Activated T-cell treated with anti-CD3 and anti-CD28 coated beads, Interleukin-2, amount 50 U/mL, for 24 hours (primary cell): ENCODE results near the gene TMA7.
"Not testable (repeated sequence)": the region's sequence is repeated elsewhere in the genome, so short reads cannot be mapped to it uniquely, and the experiment has no call there.

Experiments used
- DNase-seq: peaks from one replicate; pipeline ENCODE4 v3.0.0-alpha.2; 2020
- H3K27ac Mint-ChIP-seq: 2 replicates; pipeline ENCODE4 v1.8.0; 2020; ENCODE audit warnings: mild to moderate bottlenecking, mixed read lengths
- H3K27me3 Mint-ChIP-seq: 2 replicates; pipeline ENCODE4 v1.8.0; 2020; ENCODE audit warnings: mixed read lengths
- H3K36me3 Mint-ChIP-seq: 2 replicates; pipeline ENCODE4 v1.8.0; 2020; ENCODE audit warnings: low read depth, mixed read lengths
- H3K4me1 Mint-ChIP-seq: 2 replicates; pipeline ENCODE4 v1.8.0; 2020; ENCODE audit warnings: low read depth, mixed read lengths
- H3K4me3 Mint-ChIP-seq: 2 replicates; pipeline ENCODE4 v1.8.0; 2020; ENCODE audit warnings: mild to moderate bottlenecking, moderate library complexity, mixed read lengths
- H3K9me3 Mint-ChIP-seq: 2 replicates; pipeline ENCODE4 v1.8.0; 2020; ENCODE audit warnings: mixed read lengths

TMA7 gene

DNA sequence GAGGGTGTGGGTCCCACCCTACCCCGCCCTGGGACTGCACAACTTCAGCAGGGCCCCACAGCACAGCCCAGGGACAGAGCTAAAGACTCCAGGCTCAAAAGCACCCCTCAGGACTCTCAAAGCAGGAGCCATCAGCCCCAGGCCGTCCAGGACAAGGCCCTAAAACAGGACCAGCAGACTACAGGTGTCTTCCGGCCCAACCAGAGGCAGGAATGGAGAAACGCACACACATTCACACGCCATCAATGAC lies 32.5 kb downstream of the TMA7 start:
- no peaks in the 10 kb centered on the region for H3K27me3 Mint-ChIP-seq
- peak overlapping the region; percentile 99 for H3K27ac Mint-ChIP-seq
- DNase-seq: no peak
- peak overlapping the region; percentile 86 for H3K4me3 Mint-ChIP-seq
- peaks cover 60% of the 10 kb centered on the region for H3K4me1 Mint-ChIP-seq
- no peaks in the 10 kb centered on the region for H3K9me3 Mint-ChIP-seq
- peaks cover 32% of the 10 kb centered on the region for H3K36me3 Mint-ChIP-seq

DNA sequence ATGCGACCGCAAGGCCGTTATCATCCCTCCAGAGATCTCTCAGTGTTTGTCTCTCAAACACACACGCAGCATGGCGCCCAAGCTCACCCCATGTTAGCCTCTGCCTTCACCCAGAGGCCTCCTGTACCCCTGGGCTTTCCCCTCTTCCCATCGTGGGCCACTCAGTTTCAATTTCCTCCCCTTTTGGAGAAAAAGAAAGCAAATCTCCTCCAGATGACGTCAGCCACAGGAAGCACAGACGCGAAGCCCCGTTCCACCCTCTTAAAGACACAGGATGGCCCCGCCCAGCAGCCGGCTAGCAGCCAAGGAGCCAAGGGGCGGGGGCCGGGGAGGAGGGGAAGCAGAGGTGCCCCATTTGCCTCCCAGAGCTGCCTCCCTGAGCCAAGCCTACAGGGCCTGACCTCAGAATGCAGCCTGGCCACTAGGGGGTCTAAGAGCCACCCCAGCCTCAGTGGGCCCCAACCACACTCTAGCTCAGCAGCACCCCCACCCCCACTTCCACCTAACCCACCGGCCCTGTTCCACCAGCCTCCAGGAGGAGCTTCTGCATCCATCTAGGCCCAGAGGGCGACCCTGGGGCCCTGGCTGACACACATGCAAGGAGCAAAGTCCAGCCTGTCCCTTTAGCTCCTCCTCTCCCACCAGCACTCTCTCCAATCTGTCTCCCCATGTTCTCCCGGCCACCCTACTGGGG lies 33.0 kb downstream of the TMA7 start:
- peaks cover 27% of the 10 kb centered on the region for H3K36me3 Mint-ChIP-seq
- no peaks in the 10 kb centered on the region for H3K9me3 Mint-ChIP-seq
- H3K4me1 Mint-ChIP-seq: peaks cover 60% of the 10 kb centered on the region
- H3K27me3 Mint-ChIP-seq: no peaks in the 10 kb centered on the region
- DNase-seq: peak; percentile 94
- H3K4me3 Mint-ChIP-seq: peak overlapping the region; percentile 86
- peak overlapping the region; percentile 99 for H3K27ac Mint-ChIP-seq

DNA sequence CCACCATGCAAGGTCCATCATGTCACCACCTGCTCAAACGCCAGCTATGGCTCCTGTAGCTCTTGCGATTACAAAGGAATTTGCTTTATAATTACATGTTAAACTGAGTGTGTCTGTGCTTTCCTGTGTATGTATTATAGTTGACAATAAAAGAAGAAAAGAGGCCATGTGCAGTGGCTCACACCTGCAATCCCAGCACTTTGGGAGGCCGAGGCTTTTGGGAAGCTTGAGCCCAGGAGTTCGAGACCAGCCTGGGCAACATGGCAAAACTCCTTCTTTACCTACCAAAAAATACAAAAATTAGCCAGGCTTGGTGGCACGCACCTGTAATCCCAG lies 33.5 kb downstream of the TMA7 start:
- Mint-ChIP-seq H3K27ac (peak overlapping the region; percentile 99), H3K27me3 (no peaks in the 10 kb centered on the region), H3K36me3 (peaks cover 22% of the 10 kb centered on the region), H3K4me3 (peak overlapping the region; percentile 86), H3K9me3 (no peaks in the 10 kb centered on the region), H3K4me1 (peaks cover 60% of the 10 kb centered on the region)
- DNase-seq: no peak

DNA sequence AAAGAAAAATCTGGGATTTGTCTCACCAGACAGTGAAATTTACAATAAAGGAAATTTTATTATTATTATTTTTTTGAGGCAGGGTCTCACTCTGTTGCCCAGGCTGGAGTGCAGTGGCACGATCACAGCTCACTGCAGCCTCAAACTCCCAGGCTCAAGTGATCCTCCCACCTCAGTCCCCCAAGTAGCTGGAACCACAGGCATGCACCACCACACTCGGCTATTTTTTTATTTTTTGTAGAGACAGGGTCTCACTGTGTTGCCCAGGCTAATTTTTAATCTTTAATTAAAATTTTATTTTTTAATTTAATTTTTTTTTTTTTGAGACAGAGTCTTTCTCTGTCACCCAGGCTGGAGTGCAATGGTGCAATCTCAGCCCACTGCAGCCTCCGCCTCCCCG lies 34.0 kb downstream of the TMA7 start:
- not testable (repeated sequence) for H3K4me3 Mint-ChIP-seq, H3K27me3 Mint-ChIP-seq, DNase-seq, H3K27ac Mint-ChIP-seq, H3K9me3 Mint-ChIP-seq
- H3K4me1 Mint-ChIP-seq: peaks cover 60% of the 10 kb centered on the region
- H3K36me3 Mint-ChIP-seq: peaks cover 18% of the 10 kb centered on the region

DNA sequence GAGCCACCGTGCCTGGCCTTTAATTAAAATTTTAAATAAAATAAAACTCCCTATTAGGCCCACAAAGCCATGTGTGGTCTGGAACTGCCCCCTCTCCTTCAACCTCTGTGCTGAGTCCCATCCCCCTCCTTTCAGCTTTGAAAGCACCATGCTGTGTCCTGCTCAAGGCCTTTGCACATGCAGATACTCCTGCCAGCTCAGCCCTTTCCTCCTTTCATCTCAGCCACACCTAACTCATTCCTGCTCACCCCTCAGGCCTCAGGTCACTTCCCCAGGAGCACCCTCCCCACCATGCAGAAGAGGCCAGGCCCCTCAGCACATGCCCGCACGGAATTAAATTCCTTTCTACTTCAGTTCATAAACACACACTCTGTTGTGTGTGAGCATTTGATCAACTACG lies 34.6 kb downstream of the TMA7 start:
- Mint-ChIP-seq H3K27ac (peak overlapping the region; percentile 7), H3K4me1 (peaks cover 59% of the 10 kb centered on the region), H3K4me3 (no peak overlapping the region), H3K36me3 (peaks cover 12% of the 10 kb centered on the region), H3K9me3 (no peaks in the 10 kb centered on the region), H3K27me3 (no peaks in the 10 kb centered on the region)
- DNase-seq: no peak

DNA sequence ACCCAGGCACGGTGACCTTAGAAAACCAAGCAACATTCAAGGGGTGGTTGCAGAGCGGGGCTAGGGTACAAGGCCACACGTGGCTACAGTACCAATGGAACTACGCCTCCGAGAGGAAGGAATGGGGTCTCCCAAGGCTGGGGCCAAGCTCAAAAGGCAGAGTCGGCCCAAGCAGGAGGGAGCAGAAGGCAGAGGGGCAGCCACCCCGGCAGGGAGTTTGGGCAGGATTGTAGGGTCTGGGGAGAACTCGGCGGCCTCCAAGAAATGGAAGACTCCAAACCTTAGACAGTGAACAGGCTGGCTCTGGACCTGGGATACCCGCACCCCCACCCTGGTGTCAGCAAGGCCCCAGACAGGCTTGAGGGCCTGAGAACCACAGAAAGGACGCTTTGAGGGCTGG lies 35.1 kb downstream of the TMA7 start:
- H3K27me3 Mint-ChIP-seq: no peaks in the 10 kb centered on the region
- peaks cover 57% of the 10 kb centered on the region for H3K4me1 Mint-ChIP-seq
- H3K27ac Mint-ChIP-seq: peak overlapping the region; percentile 64

DNA sequence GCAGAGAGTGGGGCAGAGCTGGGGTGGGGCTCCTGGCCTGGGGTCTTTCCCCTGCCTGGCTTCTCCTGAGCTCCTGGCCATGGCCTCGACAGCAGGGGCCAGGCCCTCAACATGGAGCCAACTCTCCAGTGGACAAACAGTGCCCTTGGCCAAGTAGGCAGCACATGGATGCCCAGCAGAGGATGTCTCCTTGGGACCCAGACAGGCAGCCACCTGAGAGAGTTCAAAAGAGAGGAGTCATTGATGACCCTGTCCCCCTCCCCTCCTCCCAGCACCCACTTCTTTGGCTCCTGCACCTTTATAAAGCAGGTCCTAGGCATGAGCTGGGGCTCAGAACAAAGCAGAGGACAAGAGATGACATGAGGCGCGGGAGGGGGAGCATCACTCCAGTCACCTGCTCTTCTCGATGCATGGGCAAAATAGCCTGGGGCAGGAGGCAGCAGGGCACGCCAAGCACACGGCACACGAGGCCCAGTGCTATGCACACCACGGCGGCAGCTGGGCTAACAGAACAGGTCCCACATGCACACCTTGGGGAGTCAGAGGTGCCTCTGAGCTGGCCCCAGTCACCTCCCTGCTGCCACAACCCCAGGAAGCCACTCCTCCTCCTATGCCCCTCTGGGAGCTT lies 36.5 kb downstream of the TMA7 start:
- Mint-ChIP-seq H3K36me3 (peaks cover 5% of the 10 kb centered on the region), H3K27me3 (no peaks in the 10 kb centered on the region), H3K4me1 (peaks cover 49% of the 10 kb centered on the region), H3K27ac (no peak overlapping the region), H3K4me3 (no peak overlapping the region), H3K9me3 (no peaks in the 10 kb centered on the region)
- no peak for DNase-seq

More for the DNA sequence above, 35.1 kb downstream of the TMA7 start:
- DNase-seq: no peak
- Mint-ChIP-seq H3K36me3 (peaks cover 7% of the 10 kb centered on the region), H3K4me3 (no peak overlapping the region), H3K9me3 (no peaks in the 10 kb centered on the region)

DNA sequence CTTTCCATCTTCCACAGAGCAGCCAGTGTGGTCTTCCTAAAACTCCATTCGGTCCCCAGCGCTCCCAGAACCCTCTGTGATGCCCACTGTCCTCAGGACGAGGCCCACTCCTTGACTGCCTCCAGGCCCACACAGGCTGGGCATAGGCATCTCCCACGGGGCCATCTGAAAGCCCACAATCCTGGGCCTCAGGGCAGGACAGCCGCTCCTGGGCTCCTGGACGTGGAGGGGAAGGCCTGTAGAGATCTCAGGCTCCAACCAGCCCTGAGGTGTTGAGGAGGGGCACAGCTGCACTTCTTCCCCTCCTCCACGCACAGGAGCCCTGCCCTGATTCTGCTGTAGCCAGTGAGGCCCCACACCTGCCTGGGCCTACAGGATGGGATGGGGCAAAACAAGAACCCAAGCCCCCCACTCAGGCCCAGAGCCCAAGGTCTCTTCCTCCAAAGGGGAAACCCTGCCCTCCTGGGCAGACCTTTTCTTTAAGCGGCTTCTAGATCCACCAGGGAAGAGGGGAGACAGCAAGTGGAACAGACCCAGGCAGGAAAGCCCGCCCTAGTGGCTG lies 38.0 kb downstream of the TMA7 start:
- Mint-ChIP-seq H3K4me3 (peak overlapping the region; percentile 68), H3K27ac (peak overlapping the region; percentile 93), H3K4me1 (peaks cover 45% of the 10 kb centered on the region), H3K9me3 (no peaks in the 10 kb centered on the region), H3K36me3 (no peaks in the 10 kb centered on the region), H3K27me3 (no peaks in the 10 kb centered on the region)
- no peak for DNase-seq

DNA sequence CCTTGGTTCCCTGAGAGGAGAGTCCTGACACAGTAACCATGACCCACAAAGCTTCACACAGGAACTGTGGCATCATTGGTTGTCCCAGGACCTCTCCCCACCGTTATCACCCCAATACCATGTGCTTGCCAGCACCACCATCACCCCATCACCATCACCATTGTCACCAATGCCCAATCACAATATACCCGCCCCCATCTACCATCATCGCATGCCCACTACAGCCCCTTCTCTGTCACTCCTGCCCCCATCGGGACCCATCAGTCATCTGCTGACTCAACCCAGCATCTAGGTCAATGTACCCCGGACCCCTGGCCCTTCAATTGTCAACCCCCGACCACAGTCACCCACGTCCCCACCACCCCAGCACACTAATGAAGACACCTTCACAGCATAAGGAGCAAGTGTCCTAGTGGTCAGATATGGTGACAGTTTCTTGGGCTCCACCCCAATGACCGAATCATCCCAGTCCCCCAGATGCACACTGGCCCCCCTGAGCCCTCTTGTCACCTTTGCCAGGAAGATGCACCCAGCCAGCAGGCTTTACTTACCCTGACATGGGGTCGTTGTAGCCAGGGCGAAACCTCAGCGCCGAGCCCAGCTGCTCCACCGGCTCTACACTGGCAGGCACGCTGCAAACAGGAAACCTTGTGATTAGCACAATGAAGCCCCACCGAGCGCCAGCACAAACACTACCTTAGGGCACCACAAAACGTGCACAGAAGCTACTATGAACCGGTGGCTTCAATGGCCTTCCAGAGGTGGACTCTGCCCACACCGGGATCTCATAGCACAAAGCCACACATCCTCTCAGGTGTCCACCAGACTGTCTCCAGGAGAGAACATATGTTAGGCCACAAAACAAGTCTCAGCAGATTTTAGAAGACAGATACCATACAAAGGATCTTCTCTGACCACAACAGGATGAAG lies 38.8 kb downstream of the TMA7 start:
- peak; percentile 68 for DNase-seq
- Mint-ChIP-seq H3K27ac (peak overlapping the region; percentile 93), H3K36me3 (no peaks in the 10 kb centered on the region), H3K9me3 (no peaks in the 10 kb centered on the region), H3K27me3 (no peaks in the 10 kb centered on the region), H3K4me3 (peak overlapping the region; percentile 68), H3K4me1 (peaks cover 37% of the 10 kb centered on the region)

DNA sequence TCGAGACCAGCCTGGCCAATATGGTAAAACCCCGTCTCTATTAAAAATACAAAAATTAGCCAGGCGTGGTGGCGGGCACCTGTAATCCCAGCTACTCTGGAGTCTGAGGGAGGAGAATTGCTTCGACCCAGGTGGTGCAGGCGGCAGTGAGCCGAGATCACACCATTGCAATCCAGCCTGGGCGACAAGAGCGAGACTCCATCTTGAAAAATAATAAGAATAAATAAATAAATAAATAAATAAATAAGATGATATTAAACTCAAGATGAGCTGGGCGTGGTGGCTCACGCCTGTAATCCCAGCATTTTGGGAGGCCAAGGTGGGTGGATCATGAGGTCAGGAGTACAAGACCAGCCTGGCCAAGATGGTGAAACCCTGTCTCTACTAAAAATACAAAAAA lies 40.8 kb downstream of the TMA7 start:
- not testable (repeated sequence) for DNase-seq, H3K36me3 Mint-ChIP-seq, H3K27ac Mint-ChIP-seq, H3K4me3 Mint-ChIP-seq, H3K27me3 Mint-ChIP-seq, H3K9me3 Mint-ChIP-seq
- H3K4me1 Mint-ChIP-seq: peaks cover 33% of the 10 kb centered on the region

DNA sequence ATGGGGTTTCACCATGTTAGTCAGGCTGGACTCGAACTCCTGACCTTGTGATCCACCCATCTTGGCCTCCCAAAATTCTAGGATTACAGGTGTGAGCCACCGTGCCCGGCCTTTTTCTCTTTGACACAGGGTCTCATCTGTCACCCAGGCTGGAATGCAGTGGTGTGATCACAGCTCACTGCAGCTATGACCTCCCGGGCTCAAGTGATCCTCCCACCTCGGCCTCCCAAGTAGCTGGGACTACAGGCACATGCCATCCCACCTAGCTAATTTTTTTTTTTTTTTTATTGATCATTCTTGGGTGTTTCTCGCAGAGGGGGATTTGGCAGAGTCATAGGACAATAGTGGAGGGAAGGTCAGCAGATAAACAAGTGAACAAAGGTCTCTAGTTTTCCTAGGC lies 42.8 kb downstream of the TMA7 start:
- peaks cover 22% of the 10 kb centered on the region for H3K4me1 Mint-ChIP-seq
- not testable (repeated sequence) for H3K27ac Mint-ChIP-seq, H3K36me3 Mint-ChIP-seq, H3K27me3 Mint-ChIP-seq, H3K4me3 Mint-ChIP-seq, H3K9me3 Mint-ChIP-seq, DNase-seq

DNA sequence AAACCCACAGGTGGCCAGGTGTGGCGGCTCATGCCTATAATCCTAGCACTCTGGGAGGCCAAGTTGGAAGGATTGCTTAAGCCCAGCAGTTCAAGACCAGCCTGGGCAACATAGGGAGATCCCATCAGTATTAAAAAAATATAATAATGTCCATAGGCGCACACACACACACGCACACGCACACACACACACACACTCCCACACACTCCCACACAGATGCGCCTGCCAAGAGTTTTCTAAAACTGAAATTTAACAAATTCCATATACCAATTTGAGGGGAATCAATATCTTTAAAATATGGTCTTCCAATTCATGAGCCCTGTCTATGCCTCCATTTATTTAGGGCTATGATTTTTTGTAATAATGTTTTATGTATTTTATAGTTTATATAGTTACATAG lies 46.9 kb downstream of the TMA7 start:
- Mint-ChIP-seq H3K27ac (no peak overlapping the region), H3K4me3 (no peak overlapping the region), H3K36me3 (peaks cover 2% of the 10 kb centered on the region), H3K4me1 (no peaks in the 10 kb centered on the region), H3K9me3 (no peaks in the 10 kb centered on the region), H3K27me3 (no peaks in the 10 kb centered on the region)
- no peak for DNase-seq

DNA sequence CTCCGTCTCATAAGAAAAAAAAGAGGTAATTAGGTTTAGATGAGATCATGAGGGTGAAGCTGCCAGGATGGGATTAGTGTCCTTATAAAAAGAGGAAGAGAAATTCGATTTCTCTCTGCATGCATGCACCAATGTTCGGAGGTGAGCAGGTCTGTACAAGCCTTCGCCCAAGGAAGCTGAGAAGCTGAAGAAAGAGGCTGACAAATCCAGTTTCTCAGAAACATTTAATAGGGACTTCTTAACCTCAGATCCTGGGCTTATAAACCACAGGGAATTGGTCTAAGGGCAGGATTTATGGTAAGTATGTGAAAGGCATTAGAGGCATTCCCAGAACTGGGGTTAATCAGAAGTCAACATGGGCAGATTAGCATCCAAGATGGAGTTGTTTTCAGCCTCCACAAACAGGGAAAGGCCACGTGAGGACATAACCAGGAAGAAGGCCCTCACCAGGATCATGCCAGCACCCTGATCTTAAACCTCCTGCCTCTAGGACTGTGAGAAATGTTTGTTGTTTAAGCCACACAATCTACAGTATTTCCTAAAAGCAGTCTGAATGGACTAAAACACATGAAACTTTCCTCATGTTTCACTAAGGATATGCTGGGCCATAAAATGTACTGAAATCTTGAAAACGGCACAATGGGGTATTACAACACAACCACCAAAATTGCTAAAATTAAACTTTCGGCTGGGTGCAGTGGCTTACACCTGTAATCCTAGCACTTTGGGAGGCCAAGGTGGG lies 52.6 kb downstream of the TMA7 start:
- Mint-ChIP-seq H3K9me3 (no peaks in the 10 kb centered on the region), H3K27ac (no peak overlapping the region), H3K4me3 (no peak overlapping the region)

DNA sequence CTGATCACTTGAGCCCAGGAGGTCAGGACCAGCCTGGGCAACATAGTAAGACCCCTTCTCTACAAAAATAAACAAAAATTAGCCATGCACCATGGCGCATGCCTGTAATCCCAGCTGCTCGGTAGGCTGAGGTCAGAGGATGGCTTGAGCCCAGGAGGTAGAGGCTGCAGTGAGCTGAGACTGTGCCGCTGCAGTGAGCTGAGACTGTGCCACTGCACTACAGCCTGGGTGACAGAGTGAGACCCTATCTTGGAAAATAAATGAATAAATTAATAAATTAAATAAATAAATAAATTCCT lies 53.1 kb downstream of the TMA7 start:
- H3K27me3 Mint-ChIP-seq: no peaks in the 10 kb centered on the region
- no peaks in the 10 kb centered on the region for H3K9me3 Mint-ChIP-seq
- H3K36me3 Mint-ChIP-seq: peaks cover 19% of the 10 kb centered on the region
- H3K4me3 Mint-ChIP-seq: no peak overlapping the region
- no peaks in the 10 kb centered on the region for H3K4me1 Mint-ChIP-seq
- no peak overlapping the region for H3K27ac Mint-ChIP-seq
- DNase-seq: no peak

More for the DNA sequence above, 52.6 kb downstream of the TMA7 start:
- no peaks in the 10 kb centered on the region for H3K27me3 Mint-ChIP-seq
- peaks cover 17% of the 10 kb centered on the region for H3K36me3 Mint-ChIP-seq
- no peaks in the 10 kb centered on the region for H3K4me1 Mint-ChIP-seq
- DNase-seq: no peak
